HuH-7.5 (cell line): ENCODE measurements around the gene TTLL5.
"Not testable (repeated sequence)": the region's sequence is repeated elsewhere in the genome, so short reads cannot be mapped to it uniquely, and the experiment has no call there.

Experiments used
- DNase-seq: peaks from one replicate; pipeline ENCODE4 v3.0.0; 2011; ENCODE audit warnings: low spot score

The TTLL5 gene

DNA sequence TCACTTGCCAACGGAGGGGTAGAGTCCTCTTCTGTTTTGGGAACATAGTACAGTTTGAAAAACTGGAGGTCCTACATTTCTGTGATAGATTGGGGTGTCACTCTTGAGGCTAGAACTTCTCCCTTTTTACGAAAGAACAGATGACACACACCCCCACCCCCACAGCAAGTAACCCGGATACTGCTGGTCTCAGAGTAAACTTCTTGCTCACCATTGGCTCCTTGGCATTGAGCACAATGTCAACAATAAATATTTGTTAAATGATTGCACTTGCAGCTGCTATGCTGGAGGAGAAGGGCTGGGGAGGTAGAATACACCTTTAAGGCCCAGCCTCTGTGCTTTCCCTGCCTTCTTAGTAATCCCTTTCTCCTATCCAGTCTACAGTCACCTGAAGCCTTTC is 170.9 kb downstream of the TTLL5 start:
- DNase-seq: no peak

DNA sequence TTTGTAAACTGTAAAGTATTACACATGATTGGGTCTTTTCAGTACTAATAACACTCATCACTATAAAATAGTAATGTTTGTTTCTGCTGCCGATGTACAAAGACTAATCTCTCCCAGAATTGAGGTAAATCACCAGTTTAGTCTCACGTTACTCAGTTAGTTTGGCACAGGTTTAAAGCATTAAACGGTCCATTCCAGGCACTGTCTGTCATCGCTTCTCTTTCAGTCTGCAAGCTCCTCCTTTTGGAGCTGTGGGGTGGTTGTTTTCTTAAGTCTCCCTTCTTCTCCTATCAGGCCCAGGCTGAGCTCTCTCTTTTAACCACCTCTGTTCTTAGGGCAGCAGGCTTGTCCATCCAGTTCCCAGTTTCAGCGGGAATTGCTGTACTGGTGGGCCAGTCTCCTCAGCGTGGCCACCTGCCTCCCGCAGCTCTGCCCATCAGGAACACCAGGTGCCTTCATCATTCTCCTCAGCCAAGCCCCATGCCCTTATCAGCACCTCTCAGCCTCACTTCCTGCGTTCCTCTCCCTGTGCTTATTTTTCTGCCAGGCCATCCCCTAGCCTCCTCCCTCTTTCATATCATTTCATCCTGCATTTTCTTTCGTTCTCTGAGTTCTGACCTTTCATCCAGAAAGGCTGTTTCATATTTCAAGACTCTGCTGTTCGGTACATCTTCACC is 171.7 kb downstream of the TTLL5 start:
- no peak for DNase-seq

DNA sequence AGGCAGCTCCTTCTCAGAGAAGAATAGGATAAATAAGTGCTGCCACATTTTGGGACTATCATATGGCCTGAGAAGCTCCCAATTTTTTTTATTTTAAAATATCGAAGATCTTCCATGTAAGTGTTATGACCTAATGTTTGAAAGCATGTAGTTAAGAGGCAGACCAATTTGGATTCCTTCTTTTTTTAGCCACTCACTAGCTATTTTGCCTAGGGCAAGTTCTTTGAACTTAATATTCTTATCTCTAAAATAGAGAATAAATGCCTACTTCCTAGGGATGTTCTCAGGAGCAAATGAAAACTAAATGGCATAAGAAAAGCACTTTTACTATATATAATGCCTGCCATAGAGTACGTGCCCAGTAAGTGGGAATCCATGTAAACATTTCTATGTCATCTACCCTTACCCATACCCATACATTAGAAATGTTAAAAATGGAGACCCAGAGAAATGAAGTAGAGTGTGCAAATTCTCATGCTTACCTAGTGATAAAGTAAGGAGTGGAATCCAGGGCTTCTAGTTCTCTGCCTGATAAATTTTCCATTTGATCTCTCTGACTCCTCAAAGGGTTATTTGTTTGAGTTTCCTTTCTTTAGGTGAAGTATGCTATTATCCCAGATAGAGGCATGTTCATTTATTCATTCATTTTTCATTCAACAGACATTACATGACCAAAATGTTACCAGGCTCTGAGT is 172.4 kb downstream of the TTLL5 start:
- DNase-seq: no peak

DNA sequence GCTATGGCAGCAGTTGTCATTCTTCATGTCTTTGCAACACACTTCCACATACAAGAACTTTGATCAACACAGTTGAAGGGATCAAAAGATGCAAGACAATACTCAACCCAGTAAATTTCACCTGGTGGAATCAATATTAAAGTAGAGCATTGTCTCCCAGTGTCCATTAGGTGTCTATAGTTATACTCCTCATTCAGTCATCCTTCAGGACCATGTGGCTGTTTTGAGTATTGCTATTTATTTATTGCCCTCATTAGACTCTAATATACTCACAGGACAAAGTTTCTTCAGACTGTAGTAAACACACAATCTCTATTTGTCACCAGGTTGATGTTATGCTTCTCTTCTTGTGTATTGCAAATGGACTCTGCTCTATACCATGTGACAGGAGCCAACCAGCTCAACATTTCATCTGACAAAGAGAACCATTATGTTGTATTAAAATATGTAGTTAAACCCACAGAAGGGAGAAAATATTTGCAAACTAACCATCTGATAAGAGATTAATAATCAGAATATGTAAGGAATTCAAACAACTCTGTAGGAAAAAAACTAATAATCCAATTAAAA is 174.2 kb downstream of the TTLL5 start:
- no peak for DNase-seq

DNA sequence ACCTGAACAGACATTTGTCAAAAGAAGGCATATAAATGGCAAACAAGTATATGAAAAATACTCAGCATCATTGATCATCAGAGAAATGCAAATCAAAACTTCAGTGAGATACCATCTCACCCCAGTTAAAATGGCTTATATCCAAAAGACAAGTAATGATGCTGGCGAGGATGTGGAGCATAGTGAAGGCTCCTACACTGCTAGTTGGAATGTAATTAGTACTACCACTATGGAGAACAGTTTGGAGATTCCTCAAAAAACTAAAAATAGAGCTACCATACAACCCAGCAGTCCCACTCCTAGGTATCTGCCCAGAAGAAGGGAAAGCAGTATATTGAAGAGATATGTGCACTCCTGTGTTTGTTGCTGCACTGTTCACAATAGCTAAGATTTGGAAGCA is 174.7 kb downstream of the TTLL5 start:
- no peak for DNase-seq

DNA sequence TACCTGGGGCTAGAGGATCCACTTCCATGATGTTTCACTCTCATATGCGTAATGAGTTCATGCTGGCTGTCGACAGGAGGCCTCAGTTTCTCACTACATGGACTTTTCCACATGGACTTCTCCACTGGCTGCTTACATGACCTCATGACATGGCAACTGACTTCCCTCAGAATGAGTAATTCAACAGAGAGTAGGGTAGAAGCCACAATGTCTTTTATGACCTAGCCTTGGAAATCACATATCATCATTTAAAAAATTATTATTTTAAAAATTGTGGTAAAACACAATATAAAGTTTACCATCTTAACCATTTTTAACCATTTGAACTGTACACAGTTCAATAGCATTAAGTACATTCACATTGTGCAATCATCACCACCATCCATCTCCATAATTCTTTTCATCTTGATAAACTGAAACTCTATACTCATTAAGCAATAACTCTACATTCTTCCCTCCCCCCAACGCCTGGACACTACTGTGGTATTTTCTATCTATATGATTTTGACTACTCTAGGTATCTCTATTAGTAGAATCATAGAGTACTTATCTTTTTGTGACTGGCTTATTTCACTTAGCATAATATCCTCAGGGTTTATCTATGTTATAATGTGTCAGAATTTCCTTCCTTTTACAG is 176.2 kb downstream of the TTLL5 start:
- no peak for DNase-seq

DNA sequence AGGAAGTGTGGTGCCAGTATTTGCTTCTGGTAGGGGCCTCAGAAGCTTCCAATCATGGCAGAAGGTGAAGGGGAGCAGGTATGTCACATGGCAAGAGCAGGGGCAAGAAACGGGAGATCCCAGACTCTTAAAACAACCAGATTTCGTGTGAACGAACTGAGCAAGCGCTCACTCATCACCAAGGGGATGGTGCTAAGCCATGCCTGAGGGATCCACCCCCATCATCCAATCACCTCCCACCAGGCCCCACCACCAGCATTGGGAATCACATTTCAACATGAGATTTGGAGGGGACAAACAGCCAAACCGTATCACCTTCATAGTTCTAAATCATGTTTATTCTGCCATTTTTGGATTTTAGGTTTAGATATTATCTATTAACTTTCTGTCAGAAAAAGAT is 179.9 kb downstream of the TTLL5 start:
- DNase-seq: no peak

DNA sequence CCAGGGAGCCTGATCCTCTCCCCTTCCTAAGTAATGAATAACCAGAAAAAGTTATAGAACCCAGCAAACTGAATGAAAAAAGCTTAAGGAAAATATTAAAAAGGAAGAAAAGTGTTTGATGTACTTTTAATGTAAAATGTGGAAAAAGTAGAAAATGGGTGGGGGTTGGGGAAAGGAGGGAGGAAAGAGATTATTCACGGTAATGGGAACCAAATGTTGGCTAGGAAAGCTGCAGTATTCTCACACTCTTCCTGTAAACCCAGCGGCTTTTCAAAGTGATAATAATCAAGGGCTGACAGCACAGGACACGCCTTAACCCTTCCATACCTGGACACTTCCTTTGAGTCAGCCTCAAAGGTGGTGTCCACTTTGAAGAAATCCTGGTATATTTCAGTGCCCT is 181.5 kb downstream of the TTLL5 start:
- no peak for DNase-seq

DNA sequence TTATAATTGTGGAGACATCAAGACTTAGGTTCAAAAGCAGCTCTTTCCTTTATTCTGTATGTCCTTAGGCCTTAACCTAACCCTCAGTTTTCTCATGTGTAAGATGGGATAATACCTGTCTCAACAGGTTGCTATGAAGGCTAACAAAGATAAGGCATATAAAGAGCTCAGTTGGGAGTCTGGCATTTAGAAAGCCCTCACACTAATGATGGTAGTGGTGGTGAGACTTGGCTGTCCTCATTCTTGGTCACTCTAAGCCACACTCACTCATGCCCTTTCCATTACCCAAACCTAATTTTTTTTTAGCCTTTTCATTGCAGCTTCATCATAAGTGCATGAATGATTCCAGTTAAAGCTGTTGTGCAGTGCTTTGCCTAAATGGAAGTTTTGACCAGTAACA is 183.4 kb downstream of the TTLL5 start:
- DNase-seq: no peak

DNA sequence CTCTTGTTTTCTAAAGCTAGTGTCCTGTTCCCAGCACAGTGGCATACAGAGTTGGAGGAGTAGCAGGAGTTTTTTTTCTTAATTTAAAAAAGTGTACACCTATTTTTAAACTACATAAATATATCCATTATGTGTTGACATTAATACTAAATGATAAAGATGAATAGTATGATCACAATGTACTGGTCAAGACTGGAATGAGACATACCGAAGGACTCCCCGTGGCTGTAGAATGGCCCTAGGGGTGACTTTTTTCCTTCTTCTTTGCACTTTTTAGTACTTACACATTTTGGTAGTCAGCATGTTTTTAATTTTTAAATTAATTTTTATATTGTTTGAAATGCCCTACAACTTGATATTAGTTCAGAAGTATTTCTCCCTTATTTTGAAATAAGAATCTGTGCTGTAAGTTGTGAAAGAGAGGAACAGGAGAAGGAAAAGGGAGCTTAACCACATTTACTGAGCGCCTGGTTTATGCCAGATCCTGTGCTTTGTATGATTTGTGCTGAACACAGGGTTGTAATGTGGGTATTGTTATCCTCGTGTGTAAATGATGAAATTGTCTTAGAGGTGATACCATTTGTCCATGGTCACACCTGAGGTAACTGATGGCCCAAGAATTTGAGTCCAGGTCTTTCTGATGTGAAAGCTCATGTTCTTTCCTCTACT is 184.2 kb downstream of the TTLL5 start:
- DNase-seq: no peak

DNA sequence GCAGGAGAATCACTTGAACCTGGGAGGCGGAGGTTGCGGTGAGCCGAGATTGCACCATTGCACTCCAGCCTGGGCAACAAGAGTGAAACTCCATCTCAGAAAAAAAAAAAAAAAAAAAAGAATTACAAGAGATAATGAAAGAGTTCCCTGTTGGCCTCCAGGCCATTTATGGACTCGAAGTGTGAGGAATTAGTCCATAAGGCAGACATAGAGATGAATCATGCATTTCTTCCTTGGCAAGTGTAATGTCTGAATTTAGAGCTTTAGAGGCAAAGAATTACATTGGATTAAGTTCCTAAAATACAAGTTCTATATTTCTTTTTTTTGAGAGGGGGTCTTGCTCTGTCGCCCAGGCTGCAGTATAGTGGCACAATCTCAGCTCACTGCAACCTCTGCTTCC is 185.6 kb downstream of the TTLL5 start:
- not testable (repeated sequence) for DNase-seq

DNA sequence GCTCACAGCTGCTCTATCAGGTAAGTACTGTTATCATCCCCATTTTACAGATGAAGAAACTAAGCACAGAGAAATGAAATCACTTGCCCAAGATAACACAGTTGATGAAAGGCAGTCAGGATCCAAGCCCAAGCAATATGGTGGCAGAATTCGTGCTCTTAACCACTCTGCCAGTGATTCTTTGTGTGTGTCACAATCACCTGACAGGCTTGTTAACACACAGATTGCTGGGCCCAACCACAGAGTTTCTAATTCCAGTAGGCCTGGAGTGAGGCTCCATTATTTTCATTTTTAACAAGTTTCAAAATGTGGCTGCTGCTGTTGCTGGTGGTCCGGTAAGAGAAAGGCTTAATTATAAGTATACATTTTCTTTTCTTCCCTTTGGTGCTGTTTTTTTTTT is 186.5 kb downstream of the TTLL5 start:
- no peak for DNase-seq

DNA sequence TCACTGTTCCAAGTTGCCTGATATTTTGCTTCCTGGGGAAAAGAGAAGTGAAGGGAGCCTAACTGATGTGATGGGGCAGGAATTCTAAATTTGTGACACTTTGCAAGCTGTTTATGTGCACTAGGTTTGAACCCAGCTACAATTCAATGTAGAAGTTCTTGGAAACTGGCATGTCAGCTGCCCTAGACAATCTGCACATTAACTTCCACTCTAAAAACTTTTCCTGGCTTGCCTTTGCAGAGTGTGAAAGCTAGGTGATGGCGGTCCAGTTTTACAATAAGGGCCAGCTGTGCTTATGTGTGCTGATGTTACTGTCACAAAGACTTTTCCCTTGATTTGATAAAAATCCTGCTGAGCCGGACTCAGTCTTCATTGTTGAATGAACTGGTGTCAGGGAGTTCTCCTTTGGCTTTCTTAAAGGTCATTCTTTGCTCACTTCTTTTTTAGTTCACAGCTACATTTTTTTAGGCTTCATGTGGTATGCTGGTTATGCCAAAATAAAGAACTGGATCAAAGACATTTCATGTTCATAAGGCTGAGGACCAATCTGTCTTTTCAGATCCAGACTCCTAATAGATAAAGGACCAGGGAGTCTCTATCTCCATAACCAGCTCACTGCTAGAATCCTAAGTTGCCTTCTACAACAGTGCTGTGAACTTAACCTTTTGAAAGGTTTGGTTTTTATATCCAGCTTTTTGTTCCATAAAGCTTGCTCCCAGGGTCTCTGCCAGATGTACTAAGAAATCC is 187.3 kb downstream of the TTLL5 start:
- DNase-seq: no peak

DNA sequence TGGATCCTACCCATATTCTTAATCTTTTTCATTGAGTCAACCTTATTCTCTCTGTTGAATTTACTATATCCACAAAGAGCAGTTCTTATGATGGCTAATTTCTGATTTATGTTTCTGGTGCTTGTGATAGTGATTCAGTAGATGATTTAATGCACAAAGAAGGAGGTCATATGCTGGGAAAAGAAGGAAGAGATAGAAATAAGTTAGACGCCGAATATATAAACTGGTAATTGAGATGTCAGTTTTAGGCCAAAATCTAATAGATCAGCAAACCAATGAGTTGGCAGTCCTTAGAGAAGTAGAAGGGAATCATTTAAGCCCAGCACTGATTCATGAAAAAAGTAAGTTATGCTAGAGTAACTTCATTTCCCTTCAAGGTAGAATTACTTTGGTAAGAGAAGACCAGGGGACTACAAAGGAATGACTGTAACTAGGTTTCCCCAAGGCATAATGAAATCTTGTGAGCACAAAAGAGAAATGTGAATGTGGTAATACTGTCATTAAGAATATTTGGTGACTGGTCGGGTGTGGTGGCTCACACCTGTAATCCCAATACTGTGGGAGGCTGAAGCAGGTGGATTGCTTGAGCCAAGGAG is 188.4 kb downstream of the TTLL5 start:
- DNase-seq: no peak

DNA sequence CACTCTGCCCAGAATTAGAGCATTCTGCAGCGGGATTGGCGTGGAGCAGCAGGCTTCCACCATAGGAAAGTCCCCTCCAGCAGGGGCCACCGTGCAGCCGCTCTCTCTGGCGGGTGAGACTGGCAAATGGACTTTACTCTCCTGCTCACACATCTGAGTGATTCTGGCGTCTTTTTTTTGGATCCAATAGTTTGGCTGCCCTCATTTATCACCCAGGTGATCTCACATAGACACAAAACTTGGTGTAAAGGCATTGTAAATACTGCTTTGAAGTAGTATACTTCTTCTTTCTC is 190.5 kb downstream of the TTLL5 start:
- DNase-seq: no peak

DNA sequence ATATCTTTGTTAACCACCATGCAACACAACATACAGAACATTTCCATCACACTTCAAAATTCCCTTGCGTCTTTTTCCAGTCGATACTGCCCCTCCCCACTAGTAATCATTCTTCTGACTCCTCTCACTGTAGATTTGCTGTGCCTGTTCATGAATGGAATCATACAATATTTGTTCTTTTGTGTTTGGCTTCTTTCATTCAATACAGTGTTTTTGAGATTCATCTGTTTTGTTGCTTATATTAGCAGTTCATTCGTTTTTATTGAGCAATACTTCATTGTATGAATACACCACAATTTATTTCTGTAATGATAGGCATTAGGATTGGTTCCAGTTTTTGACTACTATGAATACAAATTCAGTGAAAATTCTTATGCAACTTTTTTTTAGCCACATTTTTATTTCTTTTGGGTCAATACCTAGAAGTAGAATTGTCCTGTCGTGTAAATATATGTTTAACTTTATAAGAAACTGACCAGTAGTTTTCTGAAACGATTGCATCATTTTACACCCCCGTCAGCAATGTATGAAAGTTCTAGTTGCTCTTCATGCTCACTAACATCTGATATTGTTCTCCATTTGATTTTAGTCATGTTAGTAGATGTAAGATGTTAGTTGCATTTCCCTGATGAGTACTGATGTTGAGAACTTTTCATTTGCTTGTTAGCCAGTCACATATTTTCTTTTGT is 193.2 kb downstream of the TTLL5 start:
- DNase-seq: no peak

DNA sequence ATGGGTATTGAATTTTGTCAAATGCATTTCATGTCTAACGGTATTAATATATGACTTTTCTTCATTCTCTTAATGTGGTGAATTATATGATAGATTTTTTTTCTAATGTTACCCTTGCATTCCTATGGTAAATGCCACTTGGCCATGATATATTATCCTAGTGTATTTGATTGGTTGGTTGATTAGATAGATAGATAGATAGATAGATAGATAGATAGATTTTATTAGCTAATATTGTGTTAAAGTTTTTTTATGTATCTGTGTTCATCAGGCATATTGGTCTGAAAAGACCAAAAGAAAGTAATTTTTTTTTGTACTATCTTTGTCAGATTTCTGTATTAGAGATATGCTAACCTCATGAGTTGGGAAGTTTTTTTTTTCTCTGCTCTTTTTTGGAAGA is 196.2 kb downstream of the TTLL5 start:
- DNase-seq: no peak

DNA sequence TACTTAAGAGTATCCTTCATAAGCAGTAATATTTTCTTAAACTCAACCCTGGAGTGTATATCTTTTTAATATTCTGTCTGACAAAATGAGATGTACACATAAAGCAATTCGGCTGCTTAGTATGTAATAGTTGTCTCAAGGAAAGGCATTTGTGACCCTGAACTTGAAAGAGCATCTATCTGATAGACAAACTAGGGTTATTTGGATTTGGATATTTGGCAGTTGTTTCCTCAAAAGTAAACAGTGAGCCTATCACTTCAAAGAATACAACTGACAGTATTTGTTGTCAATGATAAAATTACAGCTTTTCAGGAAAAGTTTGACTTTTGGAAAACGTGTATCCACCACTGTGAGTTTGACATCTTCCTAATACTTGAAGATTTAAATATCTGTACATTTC is 197.3 kb downstream of the TTLL5 start:
- DNase-seq: no peak

DNA sequence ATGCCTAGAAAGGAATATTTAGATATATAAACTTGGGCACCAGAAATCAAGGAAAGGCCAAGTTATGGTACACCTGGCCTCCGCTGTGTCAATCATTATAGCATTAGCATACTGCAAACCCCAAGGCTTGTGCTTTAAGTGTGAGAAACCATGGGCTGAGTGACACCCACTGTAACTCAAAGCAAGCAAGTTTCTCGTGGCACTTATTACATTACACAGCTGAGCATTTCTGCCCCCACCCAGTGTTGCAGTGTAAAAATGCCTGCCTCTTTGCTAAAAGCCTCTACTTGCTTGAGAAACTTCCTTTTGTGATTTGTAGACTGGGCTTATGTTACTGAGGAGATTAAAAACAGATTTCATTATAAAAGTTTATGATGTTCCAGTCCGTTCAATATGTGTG is 198.7 kb downstream of the TTLL5 start:
- no peak for DNase-seq

DNA sequence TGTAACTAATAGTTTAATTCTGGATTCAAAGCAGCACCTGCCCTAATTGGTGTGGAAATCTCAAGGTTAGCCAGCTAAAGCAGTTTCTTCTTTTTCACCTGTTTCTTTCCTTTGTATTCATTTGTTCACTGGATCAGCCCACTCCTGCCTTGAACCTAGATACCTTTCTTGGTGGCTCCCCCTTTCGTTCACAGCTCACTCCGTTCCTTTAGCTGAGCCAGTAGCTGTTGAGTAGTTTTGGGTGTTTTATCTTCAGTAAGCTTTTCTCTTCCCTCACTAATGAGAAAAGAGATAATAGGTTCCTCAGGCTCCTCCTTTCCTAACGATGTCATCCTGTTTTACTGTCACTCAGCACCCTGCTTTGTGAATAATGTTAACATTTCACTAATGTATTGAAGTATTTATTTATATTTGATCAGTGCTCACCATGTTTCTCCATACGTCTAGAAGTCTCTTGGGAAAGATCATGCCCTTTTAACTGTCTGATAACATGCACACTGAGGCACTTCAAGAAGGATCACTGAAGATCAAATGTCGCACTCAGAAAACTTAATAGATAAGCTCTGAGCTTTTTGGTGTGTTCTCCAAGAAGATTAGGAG is 199.6 kb downstream of the TTLL5 start:
- no peak for DNase-seq

DNA sequence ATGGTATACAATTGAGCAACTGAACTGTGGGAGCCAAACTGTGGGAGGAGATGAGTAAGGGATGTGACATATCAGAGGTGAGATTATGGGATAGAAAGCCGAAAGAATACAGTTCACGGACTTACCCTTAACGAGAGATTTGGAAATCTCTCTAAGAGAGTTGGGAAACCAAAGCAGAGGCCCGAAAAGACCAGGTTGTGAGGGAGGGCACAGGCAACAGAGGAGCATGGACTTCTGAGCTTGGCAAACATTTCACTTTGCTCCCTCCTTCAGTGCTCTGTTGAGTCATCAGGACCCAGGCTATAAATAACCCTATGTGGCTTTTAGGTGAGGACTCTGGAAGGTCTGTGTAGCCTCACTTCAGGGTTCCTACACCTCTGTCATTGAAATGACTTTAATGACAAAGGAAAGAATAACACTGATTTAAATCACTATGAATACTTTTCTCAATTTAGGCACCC is 200.1 kb downstream of the TTLL5 start:
- no peak for DNase-seq
